K562 (cell line): Measurements from ENCODE around the gene FOXD2. TPM values are rescaled to one million over a fixed set of nuclear protein-coding genes. Genes with fewer than 3 reads are reported as not detected.

ENCODE experiments used
- ATAC-seq: fragments of 200-7000 bp; cut with Tn5 transposase; 3 replicates; pipeline ENCODE4 v1.9.1; 2020; ENCODE audit warnings: moderate library complexity
- BruUV-seq: library from RNA; stranded (reverse); fragments of 400-500 nt; replicated peaks from 2 replicates; lab custom pipeline; 2021; lab: Mats Ljungman, UMichigan
- CTCF ChIA-PET: fragments of 300-600 bp; formaldehyde crosslinking; extraction: SDS; loops from one replicate; lab custom pipeline; 2021; ENCODE audit warnings: low intra/inter-chr PET ratio; lab: Yijun Ruan, JAX
- POLR2A ChIA-PET: fragments of 300-600, 350-650 bp; sonication (Branson Sonifier 250); formaldehyde crosslinking; extraction: SDS; loops from one replicate; lab custom pipeline; 2021; ENCODE audit warnings: antibody characterized with exemption, inconsistent platforms; lab: Yijun Ruan, JAX
- DNase-seq, 4 experiments: peaks; one replicate each; pipeline versions ENCODE4 v3.0.0 to v3.0.0-alpha.2; 2011 to 2018; ENCODE audit warnings: low spot score in 3 of 4, mixed read lengths in 3 of 4; ENCODE audit errors: extremely low read depth in 1 of 4
- FAIRE-seq: peaks from 2 replicates; lab custom pipeline; 2011; peaks lifted over from hg19 to GRCh38; lab: Jason Lieb, UNC
- H2AFZ ChIP-seq: 2 replicates; pipeline ENCODE4 v1.6.0; 2011; ENCODE audit warnings: low read depth, low read length, control low read depth, inconsistent platforms
- H3K27ac ChIP-seq: fragments of 200-600 bp; 3 replicates; pipeline ENCODE4 v1.8.0; 2011; ENCODE audit warnings: low read depth, mild to moderate bottlenecking, control low read depth, inconsistent platforms, low read length, moderate library complexity, mixed read lengths; ENCODE audit errors: extremely low read depth
- H3K27me3 ChIP-seq, 2 experiments: fragments of 300-600 bp in 1 of 2; 2 replicates in 1 of 2; 3 replicates in 1 of 2; pipeline versions ENCODE4 v1.6.0 to v1.8.0; 2011; ENCODE audit warnings: inconsistent platforms in 2 of 2, low read length in 2 of 2, mild to moderate bottlenecking in 1 of 2, mixed read lengths in 1 of 2, moderate library complexity in 1 of 2; ENCODE audit not compliant: control insufficient read depth in 2 of 2, insufficient read depth in 2 of 2
- H3K36me3 ChIP-seq: fragments of 300-600 bp; 3 replicates; pipeline ENCODE4 v1.8.0; 2011; ENCODE audit warnings: mild to moderate bottlenecking, low read length, inconsistent platforms; ENCODE audit not compliant: control insufficient read depth, insufficient read depth
- H3K4me1 ChIP-seq, 2 experiments: fragments of 200-600 bp in 1 of 2; replicated peaks in 1 of 2; 2 replicates in 1 of 2; 3 replicates in 1 of 2; pipeline versions ENCODE4 v1.5.1 to v1.8.0; 2011; ENCODE audit warnings: inconsistent platforms in 2 of 2, low read length in 2 of 2, mild to moderate bottlenecking in 1 of 2, mixed read lengths in 1 of 2, moderate library complexity in 1 of 2; ENCODE audit not compliant: control insufficient read depth in 2 of 2, insufficient read depth in 2 of 2
- H3K4me2 ChIP-seq: 2 replicates; pipeline ENCODE4 v1.6.1; 2011; ENCODE audit warnings: low read length, control low read depth, inconsistent platforms, mixed read lengths; ENCODE audit not compliant: insufficient read depth
- H3K4me3 ChIP-seq: fragments of 200-600 bp; sonication (generic), shearing (Covaris generic); 2 replicates; pipeline ENCODE4 v1.5.1; 2016; ENCODE audit warnings: control low read depth, inconsistent platforms
- H3K79me2 ChIP-seq: fragments of 200-600 bp; 3 replicates; pipeline ENCODE4 v1.8.0; 2011; ENCODE audit warnings: low read length, inconsistent platforms; ENCODE audit not compliant: control insufficient read depth, insufficient read depth
- H3K9ac ChIP-seq, 2 experiments: 2 replicates each; pipeline versions ENCODE4 v1.6.0 to v1.6.1; 2011; ENCODE audit warnings: low read depth in 2 of 2, low read length in 2 of 2, control low read depth in 1 of 2, inconsistent platforms in 1 of 2, mild to moderate bottlenecking in 1 of 2, mixed read lengths in 1 of 2; ENCODE audit not compliant: insufficient read depth in 1 of 2
- H3K9me1 ChIP-seq: one replicate; pipeline ENCODE4 v1.6.0; 2011; ENCODE audit warnings: inconsistent platforms, mild to moderate bottlenecking, low read length, moderate library complexity; ENCODE audit not compliant: control insufficient read depth, insufficient read depth
- H3K9me3 ChIP-seq: replicated peaks from 2 replicates; pipeline ENCODE4 v1.5.1; 2011; ENCODE audit warnings: low read depth, low read length, inconsistent platforms; ENCODE audit not compliant: control insufficient read depth, insufficient read depth
- H4K20me1 ChIP-seq: replicated peaks from 2 replicates; pipeline ENCODE4 v1.6.1; 2011; ENCODE audit warnings: low read length, inconsistent platforms, mixed read lengths; ENCODE audit not compliant: control insufficient read depth, insufficient read depth
- DDX20 ChIP-seq: fragments of 450-650 bp; IDR thresholded peaks from 2 replicates; pipeline ENCODE4 v1.6.1; 2016; ENCODE audit warnings: missing genetic modification characterization, low read depth, mild to moderate bottlenecking, missing compliant biosample characterization, moderate library complexity
- FIP1L1 ChIP-seq: fragments of 200-400 bp; formaldehyde crosslinking; IDR thresholded peaks from 2 replicates; pipeline ENCODE4 v1.6.1; 2018; ENCODE audit warnings: mild to moderate bottlenecking, low read depth, low read length; ENCODE audit not compliant: poor library complexity, severe bottlenecking
- FOXA3 ChIP-seq, 2 experiments: fragments of 450-650 bp in 1 of 2; sonication (generic) in 1 of 2; formaldehyde crosslinking; IDR thresholded peaks in 1 of 2; conservative IDR thresholded peaks in 1 of 2; 2 replicates each; pipeline versions ENCODE4 v1.4.0 to v1.8.0; 2020 to 2022; ENCODE audit warnings: mild to moderate bottlenecking in 2 of 2, missing genetic modification reagents in 1 of 2
- FUS ChIP-seq: fragments of 200-400 bp; formaldehyde crosslinking; optimal IDR thresholded peaks from 2 replicates; pipeline ENCODE3; 2017; ENCODE audit warnings: low read depth, low read length
- HMG20B ChIP-seq: fragments of 250-450 bp; sonication (Bioruptor Pico); IDR thresholded peaks from 2 replicates; pipeline ENCODE4 v1.5.0; 2021; ENCODE audit warnings: mild to moderate bottlenecking
- HNRNPK ChIP-seq: fragments of 200-400 bp; formaldehyde crosslinking; IDR thresholded peaks from one replicate; pipeline ENCODE4 v1.6.1; 2018; ENCODE audit warnings: mild to moderate bottlenecking, low read depth, low read length; ENCODE audit not compliant: poor library complexity, severe bottlenecking
- KLF10 ChIP-seq: fragments of 250-450 bp; sonication (Bioruptor Pico); IDR thresholded peaks from 2 replicates; pipeline ENCODE4 v1.6.1; 2021; ENCODE audit warnings: matching md5 sums
- MEF2A ChIP-seq: IDR thresholded peaks from 2 replicates; pipeline ENCODE4 v1.6.1; 2011; ENCODE audit warnings: low read depth, mild to moderate bottlenecking, low read length, moderate library complexity; ENCODE audit not compliant: control insufficient read depth
- NBN ChIP-seq: fragments of 450-650 bp; IDR thresholded peaks from 2 replicates; pipeline ENCODE4 v1.6.1; 2016; ENCODE audit warnings: low read depth, mild to moderate bottlenecking
- NR1H2 ChIP-seq: sonication (generic); formaldehyde crosslinking; IDR thresholded peaks from 2 replicates; pipeline ENCODE4 v1.4.0; 2020; ENCODE audit warnings: mild to moderate bottlenecking, missing genetic modification reagents
- SIRT6 ChIP-seq: IDR thresholded peaks from one replicate; pipeline ENCODE4 v1.6.1; 2012; ENCODE audit warnings: low read depth, mild to moderate bottlenecking, control low read depth, inconsistent platforms, low read length, moderate library complexity
- SRSF1 ChIP-seq: fragments of 200-400 bp; formaldehyde crosslinking; IDR thresholded peaks from 2 replicates; pipeline ENCODE4 v1.6.1; 2017; ENCODE audit warnings: mild to moderate bottlenecking, low read depth, low read length, moderate library complexity
- TEAD2 ChIP-seq: fragments of 450-650 bp; IDR thresholded peaks from 2 replicates; pipeline ENCODE4 v1.6.1; 2016; ENCODE audit warnings: missing genetic modification characterization, control low read depth, missing compliant biosample characterization
- ZBED1 ChIP-seq: IDR thresholded peaks from 2 replicates; pipeline ENCODE4 v1.6.1; 2014
- ZKSCAN3 ChIP-seq: fragments of 250-450 bp; sonication (Bioruptor Pico); IDR thresholded peaks from 2 replicates; pipeline ENCODE4 v1.4.0; 2020
- ZNF140 ChIP-seq: fragments of 250-450 bp; sonication (Bioruptor Pico); IDR thresholded peaks from 2 replicates; pipeline ENCODE4 v1.8.0; 2021; ENCODE audit warnings: moderate library complexity, mild to moderate bottlenecking, inconsistent platforms
- ZNF263 ChIP-seq: sonication (generic); formaldehyde crosslinking; IDR thresholded peaks from 2 replicates; pipeline ENCODE4 v1.8.0; 2022; ENCODE audit warnings: mild to moderate bottlenecking, missing genetic modification reagents, borderline replicate concordance
- ZNF324 ChIP-seq: fragments of 250-450 bp; sonication (Bioruptor Pico); IDR thresholded peaks from 2 replicates; pipeline ENCODE4 v1.4.0; 2020; ENCODE audit warnings: mild to moderate bottlenecking
- WGBS: fragments of 100-300 bp; shearing (Covaris generic); methylation state at CpG from one replicate; pipeline ENCODE4 v1.1.6; 2016; ENCODE audit warnings: low coverage, mixed read lengths; ENCODE audit not compliant: insufficient coverage; ENCODE audit errors: missing lambda C conversion rate; 5-methylcytosine and 5-hydroxymethylcytosine counted together
- in situ Hi-C: fragments of 300-500 bp; cut with MboI; formaldehyde crosslinking; loops from 4 replicates; pipeline ENCODE4 v1.15.0; 2018; ENCODE audit warnings: inconsistent platforms, mixed read lengths
- intact Hi-C: fragments of 100-400 bp; cut with micrococcal nuclease; formaldehyde crosslinking; loops from 2 replicates; pipeline ENCODE4 v1.14.2; 2022
- polyA plus RNA-seq, 8 experiments: library from polyadenylated mRNA; depleted of rRNA in 4 of 8; stranded (reverse) in 5 of 8; unstranded in 3 of 8; fragments of >200 nt; fragmentation: Nextera tagmentation in 2 of 8; fragmentation: Illumina TruSeq in 1 of 8; extraction: Ambion mirVana in 2 of 8; extraction: Trizol in 1 of 8; gene quantifications; 2 replicates each; pipeline versions ENCODE4 v1.2.1 to v1.2.3, GENCODE V29; 2011 to 2014; ENCODE audit warnings: inconsistent platforms in 1 of 8, missing spikeins in 1 of 8
- total RNA-seq, 7 experiments: library from RNA; depleted of rRNA in 6 of 7; stranded (reverse); fragments of >200 nt in 6 of 7; fragmentation: Illumina TruSeq in 2 of 7; extraction: Trizol in 2 of 7; gene quantifications; 2 replicates each; pipeline versions ENCODE4 v1.2.1 to v1.2.3, GENCODE V29; 2011 to 2021; ENCODE audit warnings: low replicate concordance in 1 of 7
- TF ChIP-seq, protein P1 (sequence below): fragments of 450-650 bp; formaldehyde crosslinking; IDR thresholded peaks from 2 replicates; pipeline ENCODE4 v1.4.0; 2020; ENCODE audit warnings: mild to moderate bottlenecking, moderate library complexity
- TF ChIP-seq, protein P2 (sequence below): fragments of 250-450 bp; sonication (Bioruptor Pico); IDR thresholded peaks from 2 replicates; pipeline ENCODE4 v1.8.0; 2022; ENCODE audit warnings: moderate library complexity, mild to moderate bottlenecking, inconsistent platforms

FOXD2 gene
- total and polyA plus RNA-seq, 9 of the 15 experiments (the other 6 are each of a cell fraction or from before 2014, with no cell fraction given) = 0.06 to 1.2 (median 0.22) TPM

GRCh38 chr1:47433477-47434050 is 4.3 kb upstream of the FOXD2 start:
- no peak overlapping the region for H2AFZ ChIP-seq
- H3K27ac ChIP-seq = no peak overlapping the region
- no peak for ATAC-seq
- POLR2A ChIA-PET = interaction anchor here (0.7 to 1.1 kb wide), 3 partner anchors 17 to 80 kb away, joined by 3 to 4 read pairs (median 3); no protein-coding TSS in a partner anchor
- CTCF ChIA-PET = no interaction called here
- H3K9ac ChIP-seq = no peak overlapping the region
- peaks cover 20% of the 10 kb centered on the region for H4K20me1 ChIP-seq
- no peaks in the 10 kb centered on the region for H3K9me3 ChIP-seq
- in situ Hi-C loops = loop anchor here (5.0 kb wide), 1 partner anchor 279 kb away; no protein-coding TSS in a partner anchor
- H3K27me3 ChIP-seq = no peaks in the 10 kb centered on the region
- no peak overlapping the region for H3K4me2 ChIP-seq
- no TSS peak for BruUV-seq
- peaks cover 14 to 47% of the 10 kb centered on the region in 2 experiments for H3K4me1 ChIP-seq
- peaks cover 4% of the 10 kb centered on the region; the same call in 2 of the 3 replicates for H3K36me3 ChIP-seq
- no peak for TF ChIP-seq MEF2A
- no peak for TF ChIP-seq HMG20B (CRISPR knock-in tag)
- TF ChIP-seq ZBED1 = no peak
- TF ChIP-seq ZNF324 = no peak
- no peak for TF ChIP-seq SIRT6
- TF ChIP-seq, protein P1, sequence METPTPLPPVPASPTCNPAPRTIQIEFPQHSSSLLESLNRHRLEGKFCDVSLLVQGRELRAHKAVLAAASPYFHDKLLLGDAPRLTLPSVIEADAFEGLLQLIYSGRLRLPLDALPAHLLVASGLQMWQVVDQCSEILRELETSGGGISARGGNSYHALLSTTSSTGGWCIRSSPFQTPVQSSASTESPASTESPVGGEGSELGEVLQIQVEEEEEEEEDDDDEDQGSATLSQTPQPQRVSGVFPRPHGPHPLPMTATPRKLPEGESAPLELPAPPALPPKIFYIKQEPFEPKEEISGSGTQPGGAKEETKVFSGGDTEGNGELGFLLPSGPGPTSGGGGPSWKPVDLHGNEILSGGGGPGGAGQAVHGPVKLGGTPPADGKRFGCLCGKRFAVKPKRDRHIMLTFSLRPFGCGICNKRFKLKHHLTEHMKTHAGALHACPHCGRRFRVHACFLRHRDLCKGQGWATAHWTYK (CRISPR knock-in tag) = no peak
- TF ChIP-seq FOXA3 (CRISPR knock-in tag; conservative IDR thresholded peaks at IDR 0.05 in 1 of 2, IDR thresholded peaks at IDR 0.05 in 1 of 2) = no peak
- no peak for TF ChIP-seq ZKSCAN3
- TF ChIP-seq FIP1L1 = no peak
- no peak for TF ChIP-seq NBN
- no peak for TF ChIP-seq ZNF140 (CRISPR knock-in tag)
- TF ChIP-seq HNRNPK = no peak
- TF ChIP-seq DDX20 (tag) = no peak
- TF ChIP-seq, protein P2, sequence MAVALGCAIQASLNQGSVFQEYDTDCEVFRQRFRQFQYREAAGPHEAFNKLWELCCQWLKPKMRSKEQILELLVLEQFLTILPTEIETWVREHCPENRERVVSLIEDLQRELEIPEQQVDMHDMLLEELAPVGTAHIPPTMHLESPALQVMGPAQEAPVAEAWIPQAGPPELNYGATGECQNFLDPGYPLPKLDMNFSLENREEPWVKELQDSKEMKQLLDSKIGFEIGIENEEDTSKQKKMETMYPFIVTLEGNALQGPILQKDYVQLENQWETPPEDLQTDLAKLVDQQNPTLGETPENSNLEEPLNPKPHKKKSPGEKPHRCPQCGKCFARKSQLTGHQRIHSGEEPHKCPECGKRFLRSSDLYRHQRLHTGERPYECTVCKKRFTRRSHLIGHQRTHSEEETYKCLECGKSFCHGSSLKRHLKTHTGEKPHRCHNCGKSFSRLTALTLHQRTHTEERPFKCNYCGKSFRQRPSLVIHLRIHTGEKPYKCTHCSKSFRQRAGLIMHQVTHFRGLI = no peak
- no peak for TF ChIP-seq FUS
- TF ChIP-seq SRSF1 = no peak
- TF ChIP-seq KLF10 (CRISPR knock-in tag) = no peak
- TF ChIP-seq ZNF263 (CRISPR knock-in tag) = no peak
- TF ChIP-seq NR1H2 (CRISPR knock-in tag) = no peak
- TF ChIP-seq TEAD2 (tag) = no peak
- TF ChIP-seq, all 486 proteins: peak for 0
- 91% methylated on average over 26 of the region's 30 CpGs for WGBS
- Histone ChIP-seq H3K9me1 (no peaks in the 10 kb centered on the region), H3K79me2 (0 out of 3 replicates have a peak, but pooled peaks cover 7% of the 10 kb centered on the region), H3K4me3 (no peak overlapping the region)
- FAIRE-seq (no peak), DNase-seq (no peak)
- intact Hi-C loops = loop anchor here (5.0 to 10.0 kb wide), 2 partner anchors 84 to 191 kb away; no protein-coding TSS in a partner anchor
